GM21526 (cell line): Measurements from ENCODE around the gene GOLGA5.
"Not testable (repeated sequence)": the region's sequence is repeated elsewhere in the genome, so short reads cannot be mapped to it uniquely, and the experiment has no call there.

ENCODE experiments used
- ATAC-seq: cut with Tn5 transposase; IDR thresholded peaks from one replicate; pipeline ENCODE4 v1.9.1; 2021; ENCODE audit warnings: moderate library complexity; ENCODE audit not compliant: unreplicated experiment, low FRiP score

GOLGA5 gene

GRCh38 chr14:92778868-92779565 lies 15.1 kb upstream of the GOLGA5 start:
- ATAC-seq = not testable (repeated sequence)

- no peak for ATAC-seq
Measured at GRCh38 chr14:92780444-92781232, 13.5 kb upstream of the GOLGA5 start.

GRCh38 chr14:92781350-92781749 lies 12.8 kb upstream of the GOLGA5 start:
- ATAC-seq = no peak

GRCh38 chr14:92783813-92784431 lies 10.2 kb upstream of the GOLGA5 start:
- ATAC-seq = no peak

- no peak for ATAC-seq
Measured at GRCh38 chr14:92785667-92786426, 8.3 kb upstream of the GOLGA5 start.

- ATAC-seq = no peak
Measured at GRCh38 chr14:92786427-92786756, 7.7 kb upstream of the GOLGA5 start.

GRCh38 chr14:92787554-92787953 lies 6.6 kb upstream of the GOLGA5 start:
- no peak for ATAC-seq

GRCh38 chr14:92789457-92790089 lies 4.5 kb upstream of the GOLGA5 start:
- ATAC-seq = no peak

- no peak for ATAC-seq
Measured at GRCh38 chr14:92792885-92793284, 1.2 kb upstream of the GOLGA5 start.

GRCh38 chr14:92794547-92794941 lies 439 bp downstream of the GOLGA5 start:
- no peak for ATAC-seq

- ATAC-seq = no peak
Measured at GRCh38 chr14:92794961-92795360, 856 bp downstream of the GOLGA5 start.

GRCh38 chr14:92797935-92798653 lies 4.0 kb downstream of the GOLGA5 start:
- no peak for ATAC-seq

GRCh38 chr14:92798811-92799210 lies 4.7 kb downstream of the GOLGA5 start:
- no peak for ATAC-seq

GRCh38 chr14:92800012-92800411 lies 5.9 kb downstream of the GOLGA5 start:
- no peak for ATAC-seq

GRCh38 chr14:92800525-92800924 lies 6.4 kb downstream of the GOLGA5 start:
- no peak for ATAC-seq

- no peak for ATAC-seq
Measured at GRCh38 chr14:92801917-92802316, 7.8 kb downstream of the GOLGA5 start.

- no peak for ATAC-seq
Measured at GRCh38 chr14:92802678-92803077, 8.6 kb downstream of the GOLGA5 start.

- no peak for ATAC-seq
Measured at GRCh38 chr14:92813201-92813600, 19.1 kb downstream of the GOLGA5 start.

- no peak for ATAC-seq
Measured at GRCh38 chr14:92819011-92819597, 25.0 kb downstream of the GOLGA5 start.
